NCI-H510A treated with DMSO at 0.1 percent for 48 hours (cell line): Measurements from ENCODE around the gene ATF6B.

Source experiments
- DNase-seq: peaks from one replicate; lab custom pipeline; 2025; lab: John Stamatoyannopoulos, UW

Gene ATF6B

DNA sequence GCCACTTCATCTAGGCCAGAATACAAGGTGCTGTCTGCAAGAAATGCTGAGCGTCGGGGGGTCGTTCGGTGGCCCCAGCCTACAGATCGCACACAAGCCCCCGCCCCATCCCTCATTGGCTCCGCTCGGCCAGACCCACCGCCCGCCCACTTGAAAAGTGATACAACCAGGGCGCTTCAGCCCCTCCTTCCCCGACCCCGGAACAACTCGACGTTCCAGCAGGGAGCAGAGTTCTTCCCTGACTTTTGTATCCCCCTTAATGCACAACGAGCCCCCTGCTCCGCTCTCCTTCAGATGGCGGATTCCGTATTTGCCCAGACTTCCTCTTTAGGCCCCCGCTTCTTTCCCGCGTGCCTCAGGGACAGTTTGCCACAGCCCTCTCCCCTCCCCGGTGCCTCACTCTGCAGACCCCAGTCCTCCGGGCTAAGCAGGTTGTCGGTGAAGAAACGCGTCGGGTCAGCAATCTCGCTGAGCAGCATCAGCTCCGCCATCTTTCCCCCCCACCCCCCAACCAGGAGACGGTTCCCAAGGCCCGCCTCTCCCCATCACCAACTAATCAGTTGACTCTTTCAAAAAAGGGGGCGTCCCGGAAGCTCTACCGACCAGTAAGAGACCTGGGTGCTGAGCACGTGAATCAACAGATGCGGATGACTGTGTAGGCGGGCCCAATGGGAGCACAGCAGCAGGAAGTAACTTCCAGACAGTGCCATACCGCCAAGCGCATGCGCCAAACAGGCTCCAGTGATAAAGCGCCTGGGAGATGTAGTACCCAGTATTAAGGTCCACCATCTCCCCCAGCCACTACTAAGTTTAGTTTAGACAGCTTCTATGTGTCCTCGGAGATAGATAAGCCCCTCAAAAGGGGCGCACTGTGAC is at the start of gene ATF6B:
Gene ATF6B, minus strand, starts transcription at position 530 of the 876 bp plus-strand sequence. Its CDS starts 39 bp downstream, at position 491.
- peak; percentile 100 for DNase-seq

GRCh38 chr6:32177183-32177787 is 49.2 kb upstream of the ATF6B start:
- DNase-seq: peak; percentile 97

DNA sequence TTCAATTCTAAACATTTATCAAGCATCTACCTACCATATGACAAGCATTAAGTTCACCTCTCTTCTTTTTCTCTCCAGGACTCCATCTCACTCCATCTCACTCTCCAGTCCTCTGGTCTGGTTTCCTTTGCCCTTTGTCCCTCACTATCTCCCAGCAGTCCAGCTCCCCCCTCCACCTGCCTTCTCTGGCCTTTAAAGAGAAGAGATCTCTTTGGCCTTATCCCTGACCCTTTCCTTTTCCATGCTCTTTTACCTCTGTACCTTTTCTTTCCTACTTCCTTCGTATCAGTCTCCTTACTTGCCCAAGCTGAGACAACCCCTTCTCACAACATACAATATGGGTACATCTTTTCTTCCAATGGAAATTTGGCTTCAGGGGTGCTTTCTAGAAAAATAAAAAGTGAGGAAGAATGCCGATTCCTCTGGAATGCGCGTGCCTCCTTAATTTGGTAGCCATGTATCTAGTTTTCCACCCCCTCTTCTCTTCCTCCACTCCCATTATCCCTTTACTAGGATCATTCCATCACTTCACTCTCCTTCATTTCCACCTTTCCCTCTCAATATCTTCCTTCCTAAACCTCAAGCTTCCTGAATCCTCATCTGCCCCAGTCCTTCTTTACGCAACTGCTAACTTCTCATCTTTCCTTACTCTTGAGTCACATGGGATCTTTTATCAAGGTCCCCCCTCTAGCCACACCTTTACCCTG is 48.6 kb upstream of the ATF6B start:
- DNase-seq: peak; percentile 96

- DNase-seq: peak; percentile 99
Observed at GRCh38 chr6:32175711-32176475, 47.8 kb upstream of the ATF6B start, which contains the start of gene AGPAT1. AGPAT1 (minus strand) TSS chr6:32176084; CDS start chr6:32171496, 4,588 bp downstream.

GRCh38 chr6:32175322-32175710 is 47.3 kb upstream of the ATF6B start:
- no peak for DNase-seq

DNA sequence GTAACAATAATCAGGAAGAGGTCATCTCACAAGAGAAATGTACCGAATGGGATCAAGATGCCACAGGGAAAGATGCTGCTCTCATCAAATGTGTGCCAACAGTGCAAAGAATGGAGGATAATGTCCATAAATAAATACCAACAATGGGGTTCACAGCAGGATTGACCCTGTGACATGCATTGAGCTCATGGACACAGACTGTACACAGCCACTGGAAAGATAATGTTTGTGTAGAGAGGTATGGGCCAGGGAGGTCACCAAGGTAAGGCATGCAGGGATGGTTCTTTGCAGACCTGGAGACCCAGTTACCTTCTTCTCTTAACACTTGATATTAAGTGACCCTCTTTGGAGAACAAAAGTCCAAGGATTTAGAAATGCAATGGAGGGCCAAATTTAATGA is 46.4 kb upstream of the ATF6B start:
- DNase-seq: no peak

GRCh38 chr6:32173051-32173727 is 45.1 kb upstream of the ATF6B start:
- DNase-seq: no peak

DNA sequence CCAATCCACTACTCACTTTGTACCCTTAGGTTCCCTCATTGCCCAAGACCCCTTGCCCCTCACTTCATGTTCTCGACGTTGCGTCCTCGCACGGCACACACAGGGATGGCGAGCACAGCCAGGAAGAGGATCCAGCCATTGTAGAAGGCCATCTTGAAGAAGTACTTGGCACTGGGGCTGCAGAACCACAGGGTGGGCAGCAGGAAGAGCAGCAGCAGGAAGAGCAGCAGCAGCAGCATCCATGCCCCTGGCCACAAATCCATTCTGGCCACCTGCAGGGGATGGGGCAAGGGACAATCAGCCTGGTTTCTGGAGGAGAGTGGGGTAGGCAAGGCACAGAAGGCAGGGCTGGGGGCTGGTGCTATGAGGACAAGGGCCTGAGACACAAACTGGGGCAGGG is 43.2 kb upstream of the ATF6B start:
- no peak for DNase-seq

DNA sequence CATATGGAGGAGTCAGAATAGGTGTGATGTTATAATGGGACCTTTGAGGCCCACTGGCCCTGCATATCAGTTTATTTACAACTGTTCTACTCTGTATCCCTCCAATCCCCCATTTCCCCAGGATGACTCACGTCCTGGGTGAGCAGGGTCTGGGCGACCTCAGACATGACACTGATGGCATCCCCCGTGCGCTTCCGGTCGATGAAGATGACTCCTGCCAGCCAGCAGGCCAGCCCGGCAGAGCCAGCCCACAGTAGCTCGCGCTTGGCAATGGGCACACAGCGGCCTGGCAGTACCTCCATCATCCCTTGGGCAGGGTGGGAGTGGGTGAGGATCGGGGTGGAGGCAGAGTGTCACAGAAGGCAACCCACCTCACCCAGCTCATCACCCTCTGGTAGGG is 42.2 kb upstream of the ATF6B start:
- DNase-seq: no peak

GRCh38 chr6:32168807-32169591 is 41.0 kb upstream of the ATF6B start:
- no peak for DNase-seq

- no peak for DNase-seq
Observed at GRCh38 chr6:32168350-32168749, 40.3 kb upstream of the ATF6B start.

- DNase-seq: no peak
Observed at GRCh38 chr6:32167761-32168262, 39.8 kb upstream of the ATF6B start.

DNA sequence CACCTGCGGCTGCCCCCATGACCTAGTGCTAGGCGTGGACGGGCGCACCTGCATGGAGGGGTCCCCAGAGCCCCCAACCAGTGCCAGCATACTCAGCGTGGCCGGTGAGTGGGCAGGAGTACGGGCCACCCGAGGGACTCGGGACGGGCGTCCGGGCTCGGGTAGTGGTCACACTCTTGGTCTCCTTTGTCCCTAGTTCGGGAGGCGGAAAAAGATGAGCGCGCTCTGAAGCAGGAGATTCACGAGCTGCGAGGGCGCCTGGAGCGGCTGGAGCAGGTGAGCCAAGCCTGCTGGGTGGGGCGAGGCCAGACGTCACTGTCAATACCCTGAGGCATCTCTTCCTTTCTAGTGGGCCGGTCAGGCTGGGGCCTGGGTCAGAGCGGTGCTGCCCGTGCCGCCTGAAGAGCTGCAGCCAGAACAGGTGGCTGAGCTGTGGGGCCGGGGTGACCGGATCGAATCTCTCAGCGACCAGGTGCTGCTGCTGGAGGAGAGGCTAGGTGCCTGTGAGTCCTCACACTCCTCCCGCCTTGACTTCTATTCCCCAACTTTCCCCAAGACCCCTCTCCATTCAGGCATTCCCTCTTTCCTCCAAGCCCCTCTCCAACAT is 39.2 kb upstream of the ATF6B start:
- DNase-seq: no peak

DNA sequence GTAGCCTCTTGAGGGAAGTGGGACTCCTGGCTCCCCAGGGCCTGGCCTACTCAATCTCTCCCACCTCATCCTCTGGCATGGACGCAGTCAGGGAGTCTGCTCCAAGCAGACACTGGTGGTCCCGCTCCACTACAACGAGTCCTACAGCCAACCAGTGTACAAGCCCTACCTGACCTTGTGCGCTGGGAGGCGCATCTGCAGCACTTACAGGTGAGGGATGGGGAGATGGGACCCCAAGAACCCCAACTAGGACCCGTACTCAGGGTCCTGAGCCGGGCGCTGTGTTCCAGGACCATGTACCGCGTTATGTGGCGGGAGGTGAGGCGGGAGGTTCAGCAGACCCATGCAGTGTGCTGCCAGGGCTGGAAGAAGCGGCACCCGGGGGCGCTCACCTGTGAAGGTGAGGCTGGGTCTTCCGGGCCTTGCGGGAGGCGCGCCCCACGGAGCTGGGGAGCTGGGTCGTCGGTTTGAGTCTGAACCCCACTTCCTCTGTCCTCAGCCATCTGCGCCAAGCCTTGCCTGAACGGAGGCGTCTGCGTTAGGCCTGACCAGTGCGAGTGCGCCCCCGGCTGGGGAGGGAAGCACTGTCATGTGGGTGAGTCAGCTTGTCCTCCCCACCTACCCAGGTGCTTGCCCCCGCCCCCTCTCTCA is 38.5 kb upstream of the ATF6B start:
- DNase-seq: no peak

DNA sequence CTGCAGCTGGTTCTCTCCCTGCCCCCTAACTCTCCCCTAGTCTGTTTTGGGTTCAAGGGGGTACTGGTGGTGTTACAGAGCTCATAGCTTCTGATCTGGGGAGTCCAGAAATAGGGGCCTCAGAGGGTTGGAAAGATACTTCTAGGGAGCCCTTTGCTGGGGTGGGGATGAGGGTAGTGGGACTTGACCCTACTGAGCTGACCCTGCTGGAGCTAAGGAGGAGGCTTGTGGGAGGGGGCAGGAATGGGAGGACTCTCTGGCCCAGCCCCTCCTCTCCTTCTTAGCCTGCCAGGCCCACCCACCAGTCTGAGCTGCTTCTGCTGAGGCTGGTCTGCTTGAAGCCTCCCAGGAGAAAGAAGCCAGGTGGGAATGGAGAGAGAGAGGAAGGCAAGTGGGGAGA is 36.2 kb upstream of the ATF6B start, which contains the start of gene EGFL8:
Gene EGFL8, plus strand, starts transcription at position 301 of the 400 bp plus-strand sequence. CDS start 1,571 bp downstream, outside the sequence.
- DNase-seq: no peak

DNA sequence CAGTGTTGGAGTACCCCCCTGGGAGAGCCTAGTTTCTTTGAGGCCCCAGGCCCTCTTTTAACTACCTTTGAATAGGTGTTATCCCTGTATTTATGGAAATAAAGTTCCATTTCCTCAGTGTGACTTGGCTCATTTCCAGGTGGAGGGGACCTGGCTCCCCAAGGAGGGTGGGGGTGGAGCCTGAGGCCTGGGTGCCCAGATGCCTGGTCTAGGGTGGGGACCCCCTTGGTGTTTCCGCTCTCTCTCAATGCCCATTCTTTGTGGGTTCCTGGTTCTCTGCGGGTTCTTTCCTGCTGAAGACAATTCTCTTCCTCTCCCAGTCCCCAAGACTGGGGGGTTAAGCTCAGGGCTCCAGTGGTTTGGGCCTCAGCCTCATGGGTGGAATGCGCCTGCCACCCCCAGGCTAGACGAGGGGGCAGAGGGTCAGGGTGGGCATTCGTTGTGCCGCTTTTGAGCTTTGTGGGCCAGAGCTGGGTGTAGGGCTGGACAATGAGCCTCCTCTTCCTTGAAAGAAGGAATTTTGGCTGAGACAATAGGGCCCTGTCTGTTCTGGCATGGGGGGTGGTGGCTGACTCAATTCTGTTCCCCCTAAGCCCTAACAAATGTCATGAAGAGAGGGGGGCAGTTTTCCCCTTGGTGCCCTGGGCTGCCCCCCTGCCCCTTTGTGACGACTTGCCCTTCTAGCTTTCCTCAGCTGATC is 35.7 kb upstream of the ATF6B start:
- no peak for DNase-seq

- DNase-seq: no peak
Observed at GRCh38 chr6:32158052-32158451, 30.0 kb upstream of the ATF6B start.

DNA sequence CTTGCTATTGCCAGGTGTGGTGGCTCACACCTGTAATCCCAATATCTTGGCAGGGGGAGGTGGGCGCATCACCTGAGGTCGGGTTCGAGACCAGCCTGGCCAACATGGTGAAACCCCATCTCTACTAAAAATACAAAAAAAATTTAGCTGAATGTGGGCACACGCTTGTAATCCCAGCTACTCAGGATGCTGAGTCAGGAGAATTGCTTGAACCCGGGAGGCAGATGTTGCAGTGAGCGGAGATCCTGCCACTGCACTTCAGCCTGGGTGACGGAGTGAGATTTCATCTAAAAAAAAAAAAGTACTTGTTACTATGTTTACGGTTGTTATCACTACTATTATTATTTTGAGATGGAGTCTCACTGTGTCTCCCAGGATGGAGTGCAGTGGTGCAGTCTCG is 28.8 kb upstream of the ATF6B start:
- no peak for DNase-seq
